ENCODE data around the gene TSR2. TPM values are rescaled to one million over a fixed set of nuclear protein-coding genes. Genes with fewer than 3 reads are reported as not detected.
A peak's percentile ranks its signal among the peaks of the same experiment; 100 is the strongest.

Gene TSR2
- total RNA-seq, 1 experiment from 2014 or later: 27.9 TPM

GRCh38 chrX:54492340-54492739 lies 52.1 kb downstream of the TSR2 start:
- DNase-seq (ENCODE audit: low read depth, low spot score) (no peak), ATAC-seq (0 out of 2 replicates have a peak, but pooled peaks have one; percentile 29)
- no peak overlapping the region for H2AFZ ChIP-seq (ENCODE audit: low read depth, low read length, poor library complexity, severe bottlenecking)
- H3K4me2 ChIP-seq (ENCODE audit: low read length): 0 out of 2 replicates have a peak overlapping the region, but pooled peaks have one; percentile 23
- ChIA-PET RAD21 (ENCODE audit: low non-redundant PET in 1 of 2, low total read pairs in 2 of 2, uncharacterized antibody in 2 of 2, unreplicated experiment in 2 of 2) (no interaction called here), POLR2A (no interaction called here), CTCF (no interaction called here)
- no peaks in the 10 kb centered on the region for H3K36me3 ChIP-seq (ENCODE audit: control insufficient read depth in 1 of 2, insufficient read depth in 2 of 2, low read length in 2 of 2)
- H3K27ac ChIP-seq (ENCODE audit: low read depth, low read length): no peak overlapping the region
- no peaks in the 10 kb centered on the region for H4K20me1 ChIP-seq (ENCODE audit: insufficient read depth)
- H3K79me2 ChIP-seq (ENCODE audit: insufficient read depth, low read length): no peaks in the 10 kb centered on the region
- H3K9ac ChIP-seq (ENCODE audit: low read length): no peak overlapping the region
- intact Hi-C loops (cut with micrococcal nuclease): no loop called here
- H3K9me3 ChIP-seq (ENCODE audit: control insufficient read depth in 1 of 2, insufficient read depth in 1 of 2, low read depth in 1 of 2, low read length in 2 of 2): no peaks in the 10 kb centered on the region
- TF ChIP-seq, protein P1, sequence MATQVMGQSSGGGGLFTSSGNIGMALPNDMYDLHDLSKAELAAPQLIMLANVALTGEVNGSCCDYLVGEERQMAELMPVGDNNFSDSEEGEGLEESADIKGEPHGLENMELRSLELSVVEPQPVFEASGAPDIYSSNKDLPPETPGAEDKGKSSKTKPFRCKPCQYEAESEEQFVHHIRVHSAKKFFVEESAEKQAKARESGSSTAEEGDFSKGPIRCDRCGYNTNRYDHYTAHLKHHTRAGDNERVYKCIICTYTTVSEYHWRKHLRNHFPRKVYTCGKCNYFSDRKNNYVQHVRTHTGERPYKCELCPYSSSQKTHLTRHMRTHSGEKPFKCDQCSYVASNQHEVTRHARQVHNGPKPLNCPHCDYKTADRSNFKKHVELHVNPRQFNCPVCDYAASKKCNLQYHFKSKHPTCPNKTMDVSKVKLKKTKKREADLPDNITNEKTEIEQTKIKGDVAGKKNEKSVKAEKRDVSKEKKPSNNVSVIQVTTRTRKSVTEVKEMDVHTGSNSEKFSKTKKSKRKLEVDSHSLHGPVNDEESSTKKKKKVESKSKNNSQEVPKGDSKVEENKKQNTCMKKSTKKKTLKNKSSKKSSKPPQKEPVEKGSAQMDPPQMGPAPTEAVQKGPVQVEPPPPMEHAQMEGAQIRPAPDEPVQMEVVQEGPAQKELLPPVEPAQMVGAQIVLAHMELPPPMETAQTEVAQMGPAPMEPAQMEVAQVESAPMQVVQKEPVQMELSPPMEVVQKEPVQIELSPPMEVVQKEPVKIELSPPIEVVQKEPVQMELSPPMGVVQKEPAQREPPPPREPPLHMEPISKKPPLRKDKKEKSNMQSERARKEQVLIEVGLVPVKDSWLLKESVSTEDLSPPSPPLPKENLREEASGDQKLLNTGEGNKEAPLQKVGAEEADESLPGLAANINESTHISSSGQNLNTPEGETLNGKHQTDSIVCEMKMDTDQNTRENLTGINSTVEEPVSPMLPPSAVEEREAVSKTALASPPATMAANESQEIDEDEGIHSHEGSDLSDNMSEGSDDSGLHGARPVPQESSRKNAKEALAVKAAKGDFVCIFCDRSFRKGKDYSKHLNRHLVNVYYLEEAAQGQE (IDR thresholded peaks at IDR 0.05; ENCODE audit: low read depth): no peak
- no peak for TF ChIP-seq POLR2AphosphoS5 (IDR thresholded peaks at IDR 0.05; ENCODE audit: low read depth, low read length)
- TF ChIP-seq, protein P2, sequence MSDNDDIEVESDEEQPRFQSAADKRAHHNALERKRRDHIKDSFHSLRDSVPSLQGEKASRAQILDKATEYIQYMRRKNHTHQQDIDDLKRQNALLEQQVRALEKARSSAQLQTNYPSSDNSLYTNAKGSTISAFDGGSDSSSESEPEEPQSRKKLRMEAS (IDR thresholded peaks at IDR 0.05): peak; percentile 32; the same call in 1 of the 2 replicates
- no peak overlapping the region for H3K4me3 ChIP-seq (replicated peaks in 1 of 2; ENCODE audit: low read depth in 1 of 2, low read length in 2 of 2)
- no peaks in the 10 kb centered on the region for H3K27me3 ChIP-seq (ENCODE audit: insufficient read depth, low read length)
- no TSS peak for BruUV-seq (replicated peaks)
- H3K9me2 ChIP-seq (ENCODE audit: insufficient read depth): no peaks in the 10 kb centered on the region
- H3K4me1 ChIP-seq (ENCODE audit: control insufficient read depth in 1 of 2, insufficient read depth in 2 of 2, low read length in 2 of 2): peaks cover 2 to 17% of the 10 kb centered on the region in 2 experiments; a peak in 2 of 4 replicates

Data from HCT116 (cell line).